ENCODE measurements around the gene EMC6.

Gene EMC6

GRCh38 chr17:3639981-3640596, 28.5 kb upstream of the EMC6 start:
- no peaks in the 10 kb centered on the region for H3K36me3 ChIP-seq (ENCODE audit: control insufficient read depth, insufficient read depth, low read length)
- H3K4me1 ChIP-seq (ENCODE audit: control insufficient read depth, insufficient read depth, low read length) = peaks cover 12% of the 10 kb centered on the region
- H3K27me3 ChIP-seq (ENCODE audit: control insufficient read depth, insufficient read depth, low read length) = no peaks in the 10 kb centered on the region
- H3K9ac ChIP-seq (ENCODE audit: low read length) = no peak overlapping the region
- H3K4me3 ChIP-seq (ENCODE audit: low read length) = no peak overlapping the region
- H3K9me3 ChIP-seq (ENCODE audit: control insufficient read depth, low read length) = no peaks in the 10 kb centered on the region

- no peaks in the 10 kb centered on the region for H3K36me3 ChIP-seq (ENCODE audit: control insufficient read depth, insufficient read depth, low read length)
- H3K27me3 ChIP-seq (ENCODE audit: control insufficient read depth, insufficient read depth, low read length) = no peaks in the 10 kb centered on the region
- no peak overlapping the region for H3K9ac ChIP-seq (ENCODE audit: low read length)
- H3K4me1 ChIP-seq (ENCODE audit: control insufficient read depth, insufficient read depth, low read length) = peaks cover 9% of the 10 kb centered on the region
- no peak overlapping the region for H3K4me3 ChIP-seq (ENCODE audit: low read length)
- H3K9me3 ChIP-seq (ENCODE audit: control insufficient read depth, low read length) = no peaks in the 10 kb centered on the region
These were observed 27.6 kb upstream of the EMC6 start for GRCh38 chr17:3641014-3641413.

- no peak overlapping the region for H3K4me3 ChIP-seq (ENCODE audit: low read length)
- no peaks in the 10 kb centered on the region for H3K36me3 ChIP-seq (ENCODE audit: control insufficient read depth, insufficient read depth, low read length)
- H3K9me3 ChIP-seq (ENCODE audit: control insufficient read depth, low read length) = no peaks in the 10 kb centered on the region
- peaks cover 9% of the 10 kb centered on the region for H3K4me1 ChIP-seq (ENCODE audit: control insufficient read depth, insufficient read depth, low read length)
- H3K27me3 ChIP-seq (ENCODE audit: control insufficient read depth, insufficient read depth, low read length) = no peaks in the 10 kb centered on the region
- no peak overlapping the region for H3K9ac ChIP-seq (ENCODE audit: low read length)
These were observed 26.7 kb upstream of the EMC6 start for GRCh38 chr17:3641717-3642486.

GRCh38 chr17:3643889-3644349, 24.7 kb upstream of the EMC6 start:
- Histone ChIP-seq H3K4me3 (ENCODE audit: low read length) (no peak overlapping the region), H3K9me3 (ENCODE audit: control insufficient read depth, low read length) (no peaks in the 10 kb centered on the region), H3K9ac (ENCODE audit: low read length) (no peak overlapping the region), H3K4me1 (ENCODE audit: control insufficient read depth, insufficient read depth, low read length) (peaks cover 9% of the 10 kb centered on the region), H3K36me3 (ENCODE audit: control insufficient read depth, insufficient read depth, low read length) (peaks cover 7% of the 10 kb centered on the region), H3K27me3 (ENCODE audit: control insufficient read depth, insufficient read depth, low read length) (no peaks in the 10 kb centered on the region)

GRCh38 chr17:3645310-3645709, 23.3 kb upstream of the EMC6 start:
- H3K9me3 ChIP-seq (ENCODE audit: control insufficient read depth, low read length) = no peaks in the 10 kb centered on the region
- H3K36me3 ChIP-seq (ENCODE audit: control insufficient read depth, insufficient read depth, low read length) = peaks cover 7% of the 10 kb centered on the region
- H3K4me3 ChIP-seq (ENCODE audit: low read length) = no peak overlapping the region
- peaks cover 9% of the 10 kb centered on the region for H3K4me1 ChIP-seq (ENCODE audit: control insufficient read depth, insufficient read depth, low read length)
- H3K9ac ChIP-seq (ENCODE audit: low read length) = no peak overlapping the region
- H3K27me3 ChIP-seq (ENCODE audit: control insufficient read depth, insufficient read depth, low read length) = no peaks in the 10 kb centered on the region

- peaks cover 7% of the 10 kb centered on the region for H3K36me3 ChIP-seq (ENCODE audit: control insufficient read depth, insufficient read depth, low read length)
- H3K27me3 ChIP-seq (ENCODE audit: control insufficient read depth, insufficient read depth, low read length) = no peaks in the 10 kb centered on the region
- peaks cover 1% of the 10 kb centered on the region for H3K4me1 ChIP-seq (ENCODE audit: control insufficient read depth, insufficient read depth, low read length)
- H3K4me3 ChIP-seq (ENCODE audit: low read length) = no peak overlapping the region
- no peaks in the 10 kb centered on the region for H3K9me3 ChIP-seq (ENCODE audit: control insufficient read depth, low read length)
- no peak overlapping the region for H3K9ac ChIP-seq (ENCODE audit: low read length)
These were observed 21.4 kb upstream of the EMC6 start for GRCh38 chr17:3647251-3647650.

GRCh38 chr17:3647769-3648555, 20.6 kb upstream of the EMC6 start:
- Histone ChIP-seq H3K9me3 (ENCODE audit: control insufficient read depth, low read length) (no peaks in the 10 kb centered on the region), H3K36me3 (ENCODE audit: control insufficient read depth, insufficient read depth, low read length) (peaks cover 7% of the 10 kb centered on the region), H3K4me1 (ENCODE audit: control insufficient read depth, insufficient read depth, low read length) (no peaks in the 10 kb centered on the region), H3K27me3 (ENCODE audit: control insufficient read depth, insufficient read depth, low read length) (no peaks in the 10 kb centered on the region), H3K9ac (ENCODE audit: low read length) (no peak overlapping the region), H3K4me3 (ENCODE audit: low read length) (no peak overlapping the region)

GRCh38 chr17:3655766-3656165, 12.8 kb upstream of the EMC6 start:
- H3K4me1 ChIP-seq (ENCODE audit: control insufficient read depth, insufficient read depth, low read length) = peaks cover 21% of the 10 kb centered on the region
- H3K9me3 ChIP-seq (ENCODE audit: control insufficient read depth, low read length) = no peaks in the 10 kb centered on the region
- H3K27me3 ChIP-seq (ENCODE audit: control insufficient read depth, insufficient read depth, low read length) = no peaks in the 10 kb centered on the region
- H3K4me3 ChIP-seq (ENCODE audit: low read length) = no peak overlapping the region
- H3K9ac ChIP-seq (ENCODE audit: low read length) = no peak overlapping the region
- H3K36me3 ChIP-seq (ENCODE audit: control insufficient read depth, insufficient read depth, low read length) = no peaks in the 10 kb centered on the region

GRCh38 chr17:3656353-3656752, 12.3 kb upstream of the EMC6 start:
- H3K9ac ChIP-seq (ENCODE audit: low read length) = no peak overlapping the region
- no peaks in the 10 kb centered on the region for H3K9me3 ChIP-seq (ENCODE audit: control insufficient read depth, low read length)
- H3K36me3 ChIP-seq (ENCODE audit: control insufficient read depth, insufficient read depth, low read length) = no peaks in the 10 kb centered on the region
- H3K4me1 ChIP-seq (ENCODE audit: control insufficient read depth, insufficient read depth, low read length) = peaks cover 21% of the 10 kb centered on the region
- H3K4me3 ChIP-seq (ENCODE audit: low read length) = no peak overlapping the region
- no peaks in the 10 kb centered on the region for H3K27me3 ChIP-seq (ENCODE audit: control insufficient read depth, insufficient read depth, low read length)

GRCh38 chr17:3656755-3657587, 11.6 kb upstream of the EMC6 start:
- Histone ChIP-seq H3K36me3 (ENCODE audit: control insufficient read depth, insufficient read depth, low read length) (no peaks in the 10 kb centered on the region), H3K4me1 (ENCODE audit: control insufficient read depth, insufficient read depth, low read length) (peaks cover 21% of the 10 kb centered on the region), H3K9me3 (ENCODE audit: control insufficient read depth, low read length) (no peaks in the 10 kb centered on the region), H3K4me3 (ENCODE audit: low read length) (no peak overlapping the region), H3K27me3 (ENCODE audit: control insufficient read depth, insufficient read depth, low read length) (no peaks in the 10 kb centered on the region), H3K9ac (ENCODE audit: low read length) (no peak overlapping the region)

GRCh38 chr17:3657588-3657869, 11.1 kb upstream of the EMC6 start:
- Histone ChIP-seq H3K9ac (ENCODE audit: low read length) (no peak overlapping the region), H3K4me1 (ENCODE audit: control insufficient read depth, insufficient read depth, low read length) (peaks cover 21% of the 10 kb centered on the region), H3K9me3 (ENCODE audit: control insufficient read depth, low read length) (no peaks in the 10 kb centered on the region), H3K36me3 (ENCODE audit: control insufficient read depth, insufficient read depth, low read length) (no peaks in the 10 kb centered on the region), H3K4me3 (ENCODE audit: low read length) (no peak overlapping the region), H3K27me3 (ENCODE audit: control insufficient read depth, insufficient read depth, low read length) (no peaks in the 10 kb centered on the region)

Measured in mucosa of stomach (tissue), 1 donor.